Right lobe of liver (tissue), 4 donors: ENCODE data around the gene KIRREL3.

Source experiments
- POLR2A ChIP-seq: fragments of 450-650 bp; IDR thresholded peaks from one replicate; pipeline ENCODE4 v1.6.1; 2017; ENCODE audit warnings: antibody characterized with exemption, mild to moderate bottlenecking
- TF ChIP-seq, protein P1 (sequence below), 4 donors: fragments of 200-600 bp in 3 of 4; fragments of 450-650 bp in 1 of 4; IDR thresholded peaks; one replicate each; pipeline versions ENCODE4 v1.5.1 to v1.8.0; 2016 to 2022; ENCODE audit warnings: antibody characterized with exemption in 4 of 4, mild to moderate bottlenecking in 2 of 4
- donor health status: DM: no; HTN: no; CAD: no.
- donor health status: DM: no; HTN: no; CAD: no.
- donor health status: DM: no; HTN: yes; CAD: no.

DNA sequence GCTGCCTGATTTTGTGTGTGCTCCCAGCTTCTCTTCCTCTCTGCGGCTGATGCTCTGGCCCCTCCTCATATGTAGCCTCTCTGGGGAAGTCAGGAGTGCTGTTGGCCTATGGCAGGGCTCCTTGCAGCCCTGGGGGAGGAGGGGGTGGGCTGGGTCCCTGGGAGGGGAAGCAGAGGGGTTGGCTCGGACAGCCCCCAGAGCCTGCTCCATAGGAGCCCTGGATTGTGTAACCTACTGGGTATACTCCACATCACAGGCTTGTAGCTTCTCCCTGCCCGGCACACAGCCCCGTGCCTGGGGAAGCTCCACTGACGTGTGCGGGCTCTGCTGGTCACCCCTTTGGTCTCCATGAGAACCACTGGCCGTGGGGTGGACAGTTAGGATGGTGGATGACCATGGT lies 531.3 kb downstream of the KIRREL3 start:
- TF ChIP-seq, protein P1, sequence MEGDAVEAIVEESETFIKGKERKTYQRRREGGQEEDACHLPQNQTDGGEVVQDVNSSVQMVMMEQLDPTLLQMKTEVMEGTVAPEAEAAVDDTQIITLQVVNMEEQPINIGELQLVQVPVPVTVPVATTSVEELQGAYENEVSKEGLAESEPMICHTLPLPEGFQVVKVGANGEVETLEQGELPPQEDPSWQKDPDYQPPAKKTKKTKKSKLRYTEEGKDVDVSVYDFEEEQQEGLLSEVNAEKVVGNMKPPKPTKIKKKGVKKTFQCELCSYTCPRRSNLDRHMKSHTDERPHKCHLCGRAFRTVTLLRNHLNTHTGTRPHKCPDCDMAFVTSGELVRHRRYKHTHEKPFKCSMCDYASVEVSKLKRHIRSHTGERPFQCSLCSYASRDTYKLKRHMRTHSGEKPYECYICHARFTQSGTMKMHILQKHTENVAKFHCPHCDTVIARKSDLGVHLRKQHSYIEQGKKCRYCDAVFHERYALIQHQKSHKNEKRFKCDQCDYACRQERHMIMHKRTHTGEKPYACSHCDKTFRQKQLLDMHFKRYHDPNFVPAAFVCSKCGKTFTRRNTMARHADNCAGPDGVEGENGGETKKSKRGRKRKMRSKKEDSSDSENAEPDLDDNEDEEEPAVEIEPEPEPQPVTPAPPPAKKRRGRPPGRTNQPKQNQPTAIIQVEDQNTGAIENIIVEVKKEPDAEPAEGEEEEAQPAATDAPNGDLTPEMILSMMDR (IDR thresholded peaks at IDR 0.05): no peak
- no peak for TF ChIP-seq POLR2A
